ENCODE measurements around the gene EHMT1. TPM values are rescaled to one million over a fixed set of nuclear protein-coding genes. Genes with fewer than 3 reads are reported as not detected.
A peak's percentile ranks its signal among the peaks of the same experiment; 100 is the strongest.

The EHMT1 gene
- polyA plus RNA-seq, 1 experiment: 23.3 TPM

DNA sequence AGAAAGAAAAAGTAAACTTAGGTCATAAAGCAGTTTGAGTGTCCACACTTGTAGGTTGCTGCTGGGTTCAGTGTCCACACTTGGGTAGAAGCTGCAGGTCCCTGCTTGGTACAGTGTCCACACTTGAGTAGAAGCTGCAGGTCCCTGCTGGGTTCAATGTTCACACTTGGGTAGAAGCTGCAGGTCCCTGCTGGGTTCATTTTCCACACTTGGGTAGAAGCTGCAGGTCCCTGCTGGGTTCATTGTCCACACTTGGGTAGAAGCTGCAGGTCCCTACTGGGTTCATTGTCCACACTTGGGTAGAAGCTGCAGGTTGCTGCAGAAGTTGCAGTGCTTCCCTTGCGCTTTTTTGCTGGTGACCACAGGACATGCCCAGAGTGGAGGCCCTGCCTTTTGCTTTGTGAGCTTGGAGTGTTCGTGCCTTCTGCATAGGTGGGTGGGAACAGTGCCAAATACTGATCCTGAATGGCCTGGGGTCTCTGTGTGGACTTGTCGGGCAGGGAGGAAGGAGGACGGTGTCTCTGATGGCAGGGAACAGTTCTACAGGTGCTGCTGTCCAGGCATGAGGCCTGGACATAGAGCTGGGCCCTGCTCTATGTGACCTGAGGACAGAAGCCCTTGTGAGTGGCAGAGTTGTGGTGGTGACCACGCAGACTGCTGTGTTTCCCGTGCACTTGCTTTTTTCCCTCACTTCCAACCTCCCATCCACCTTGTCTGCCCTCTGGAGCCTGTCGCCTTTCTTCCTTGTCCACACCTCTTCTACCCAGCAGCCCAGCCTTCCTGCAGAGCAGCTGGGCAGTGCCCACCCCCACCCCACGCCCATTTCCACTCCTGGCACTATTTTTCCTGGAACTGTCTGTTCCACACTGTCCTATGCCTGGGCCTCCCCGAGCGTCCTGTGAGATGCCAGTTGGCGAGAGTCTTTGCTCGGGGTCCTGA is 120.8 kb downstream of the EHMT1 start:
- TF ChIP-seq, protein P1, sequence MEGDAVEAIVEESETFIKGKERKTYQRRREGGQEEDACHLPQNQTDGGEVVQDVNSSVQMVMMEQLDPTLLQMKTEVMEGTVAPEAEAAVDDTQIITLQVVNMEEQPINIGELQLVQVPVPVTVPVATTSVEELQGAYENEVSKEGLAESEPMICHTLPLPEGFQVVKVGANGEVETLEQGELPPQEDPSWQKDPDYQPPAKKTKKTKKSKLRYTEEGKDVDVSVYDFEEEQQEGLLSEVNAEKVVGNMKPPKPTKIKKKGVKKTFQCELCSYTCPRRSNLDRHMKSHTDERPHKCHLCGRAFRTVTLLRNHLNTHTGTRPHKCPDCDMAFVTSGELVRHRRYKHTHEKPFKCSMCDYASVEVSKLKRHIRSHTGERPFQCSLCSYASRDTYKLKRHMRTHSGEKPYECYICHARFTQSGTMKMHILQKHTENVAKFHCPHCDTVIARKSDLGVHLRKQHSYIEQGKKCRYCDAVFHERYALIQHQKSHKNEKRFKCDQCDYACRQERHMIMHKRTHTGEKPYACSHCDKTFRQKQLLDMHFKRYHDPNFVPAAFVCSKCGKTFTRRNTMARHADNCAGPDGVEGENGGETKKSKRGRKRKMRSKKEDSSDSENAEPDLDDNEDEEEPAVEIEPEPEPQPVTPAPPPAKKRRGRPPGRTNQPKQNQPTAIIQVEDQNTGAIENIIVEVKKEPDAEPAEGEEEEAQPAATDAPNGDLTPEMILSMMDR (IDR thresholded peaks at IDR 0.05; ENCODE audit: insufficient read depth, low read depth, low read length): no peak
- peaks cover 14% of the 10 kb centered on the region for H3K36me3 ChIP-seq (ENCODE audit: control insufficient read depth, insufficient read depth, low read length)
- ChIA-PET CTCF (interaction anchor here (0.5 to 1.3 kb wide), 3 partner anchors 11 to 66 kb away, joined by 3 to 4 read pairs (median 3); no protein-coding TSS in a partner anchor), POLR2A (no interaction called here)
- no peak for DNase-seq (ENCODE audit: low read depth)
- H3K27me3 ChIP-seq (ENCODE audit: control insufficient read depth, insufficient read depth, low read length): no peaks in the 10 kb centered on the region
- no peak overlapping the region for H3K4me3 ChIP-seq (ENCODE audit: low read depth, low read length)

DNA sequence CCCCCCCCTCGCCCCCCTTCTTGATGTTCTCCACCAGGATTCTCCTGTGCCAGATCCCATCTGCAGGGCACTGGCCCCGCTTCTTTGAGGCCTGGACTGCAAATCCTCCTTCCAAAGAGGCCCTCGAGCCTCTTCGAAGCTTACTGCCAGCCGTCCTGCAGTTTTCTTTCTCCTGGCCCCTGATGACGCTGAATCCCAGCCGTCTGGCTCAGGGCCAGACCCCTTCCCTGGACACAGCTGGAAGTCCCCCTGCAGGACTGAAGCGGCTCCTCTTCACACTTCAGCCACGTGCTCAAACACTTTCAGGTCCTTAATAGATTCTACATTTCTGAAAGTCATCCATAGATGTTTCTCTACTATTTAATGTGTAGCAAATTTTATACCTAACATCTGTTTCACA is 121.5 kb downstream of the EHMT1 start:
- no peak overlapping the region for H3K4me3 ChIP-seq (ENCODE audit: low read depth, low read length)
- DNase-seq (ENCODE audit: low read depth): peak; percentile 4
- ChIA-PET CTCF (interaction anchor here (0.6 to 1.3 kb wide), 4 partner anchors 11 to 368 kb away, joined by 3 to 5 read pairs (median 3); no protein-coding TSS in a partner anchor), POLR2A (no interaction called here)
- H3K27me3 ChIP-seq (ENCODE audit: control insufficient read depth, insufficient read depth, low read length): no peaks in the 10 kb centered on the region
- TF ChIP-seq, protein P1 (IDR thresholded peaks at IDR 0.05; ENCODE audit: insufficient read depth, low read depth, low read length): 0 out of 2 replicates have a peak, but pooled peaks have one; percentile 20
- peaks cover 16% of the 10 kb centered on the region for H3K36me3 ChIP-seq (ENCODE audit: control insufficient read depth, insufficient read depth, low read length)

DNA sequence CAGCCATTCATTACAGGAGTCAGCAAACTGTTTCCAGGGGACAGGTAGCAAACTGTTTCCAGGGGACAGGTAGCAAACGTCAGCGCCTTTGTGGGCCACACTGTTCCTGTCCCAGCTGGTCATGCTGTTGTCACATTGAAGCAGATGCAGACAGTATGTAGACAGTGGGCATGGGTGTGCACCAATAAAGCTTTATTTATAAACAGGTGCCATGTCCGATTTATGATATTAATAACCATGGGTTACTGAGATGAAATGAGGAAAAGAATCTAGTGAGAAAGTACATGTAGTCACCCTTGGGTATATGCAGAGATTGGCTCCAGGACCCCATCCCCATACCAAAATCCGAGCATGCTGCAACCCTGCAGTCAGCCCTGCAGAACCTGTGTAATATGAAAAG is 122.5 kb downstream of the EHMT1 start:
- POLR2A ChIA-PET: no interaction called here
- H3K36me3 ChIP-seq (ENCODE audit: control insufficient read depth, insufficient read depth, low read length): peaks cover 16% of the 10 kb centered on the region
- no peak overlapping the region for H3K4me3 ChIP-seq (ENCODE audit: low read depth, low read length)
- H3K27me3 ChIP-seq (ENCODE audit: control insufficient read depth, insufficient read depth, low read length): no peaks in the 10 kb centered on the region
- no peak for DNase-seq (ENCODE audit: low read depth)
- CTCF ChIA-PET: interaction anchor here (1.3 kb wide), 1 partner anchor 10 kb away, joined by 3 read pairs; no protein-coding TSS in a partner anchor
- TF ChIP-seq, protein P1 (IDR thresholded peaks at IDR 0.05; ENCODE audit: insufficient read depth, low read depth, low read length): no peak

DNA sequence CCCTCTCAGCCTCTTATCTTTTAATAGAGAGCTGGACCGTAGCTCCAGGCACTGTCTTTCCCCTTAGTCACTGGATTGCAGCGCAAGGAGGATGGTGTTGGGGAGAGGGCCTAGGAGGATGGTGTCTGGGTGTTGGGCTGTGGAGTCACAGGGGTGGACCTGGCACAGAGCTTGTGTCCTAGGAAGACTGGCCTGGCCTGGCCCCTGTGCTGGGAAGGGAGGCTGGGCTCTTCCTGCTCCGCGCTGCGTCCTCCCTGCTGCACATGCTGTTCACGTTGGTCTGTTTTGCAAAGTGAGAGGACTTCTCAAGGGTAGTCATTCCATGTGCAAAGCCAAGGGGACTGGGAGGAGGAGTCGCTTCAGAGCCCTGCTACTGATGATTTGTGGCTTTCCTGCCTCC is 123.9 kb downstream of the EHMT1 start:
- DNase-seq (ENCODE audit: low read depth): no peak
- ChIA-PET POLR2A (no interaction called here), CTCF (no interaction called here)
- Histone ChIP-seq H3K27me3 (ENCODE audit: control insufficient read depth, insufficient read depth, low read length) (no peaks in the 10 kb centered on the region), H3K36me3 (ENCODE audit: control insufficient read depth, insufficient read depth, low read length) (peaks cover 17% of the 10 kb centered on the region), H3K4me3 (ENCODE audit: low read depth, low read length) (no peak overlapping the region)
- TF ChIP-seq, protein P1 (IDR thresholded peaks at IDR 0.05; ENCODE audit: insufficient read depth, low read depth, low read length): no peak

DNA sequence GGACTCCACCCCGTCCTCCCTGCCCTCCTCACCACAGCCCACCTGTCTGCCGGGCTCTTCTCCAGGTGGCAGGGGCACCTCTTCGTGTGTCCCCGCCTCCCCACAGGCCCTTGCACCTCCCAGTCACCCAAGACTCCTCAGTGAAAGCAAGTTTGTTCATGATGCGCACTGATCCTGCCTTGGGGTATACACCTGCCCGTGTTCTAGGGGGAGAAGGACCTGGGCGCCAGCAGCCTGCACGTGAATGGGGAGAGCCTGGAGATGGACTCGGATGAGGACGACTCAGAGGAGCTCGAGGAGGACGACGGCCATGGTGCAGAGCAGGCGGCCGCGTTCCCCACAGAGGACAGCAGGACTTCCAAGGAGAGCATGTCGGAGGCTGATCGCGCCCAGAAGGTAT is 124.9 kb downstream of the EHMT1 start:
- peaks cover 19% of the 10 kb centered on the region for H3K36me3 ChIP-seq (ENCODE audit: control insufficient read depth, insufficient read depth, low read length)
- no peak for DNase-seq (ENCODE audit: low read depth)
- ChIA-PET CTCF (interaction anchor here (0.8 kb wide), 1 partner anchor 78 kb away, joined by 4 read pairs; no protein-coding TSS in a partner anchor), POLR2A (no interaction called here)
- no peaks in the 10 kb centered on the region for H3K27me3 ChIP-seq (ENCODE audit: control insufficient read depth, insufficient read depth, low read length)
- no peak overlapping the region for H3K4me3 ChIP-seq (ENCODE audit: low read depth, low read length)
- TF ChIP-seq, protein P1 (IDR thresholded peaks at IDR 0.05; ENCODE audit: insufficient read depth, low read depth, low read length): no peak
